ENCODE data around the gene HOXB3.

HOXB3 gene

GRCh38 chr17:48591255-48592056, 1.4 kb upstream of the HOXB3 start:
- TF ChIP-seq ZBTB26 (tag by site-specific recombination; optimal IDR thresholded peaks at IDR 0.05) (no peak), PRDM1 (tag by site-specific recombination; IDR thresholded peaks at IDR 0.05) (no peak), KLF1 (tag by site-specific recombination; IDR thresholded peaks at IDR 0.05) (no peak), ZIC2 (tag by site-specific recombination; IDR thresholded peaks at IDR 0.05) (no peak), ZFP3 (tag by site-specific recombination; IDR thresholded peaks at IDR 0.05; ENCODE audit: low read depth) (no peak), ZNF280C (tag by site-specific recombination; IDR thresholded peaks at IDR 0.05) (no peak), ZNF76 (tag by site-specific recombination; IDR thresholded peaks at IDR 0.05; ENCODE audit: borderline replicate concordance, low read depth) (no peak), ZBTB10 (tag by site-specific recombination; IDR thresholded peaks at IDR 0.05) (no peak), ZNF175 (tag by site-specific recombination; IDR thresholded peaks at IDR 0.05) (no peak), KLF10 (tag by site-specific recombination; IDR thresholded peaks at IDR 0.05) (no peak)
- peaks cover 44% of the 10 kb centered on the region for H3K4me1 ChIP-seq (ENCODE audit: control insufficient read depth, insufficient read depth, low read length)
- POLR2A ChIA-PET = interaction anchor here (1.0 kb wide), 1 partner anchor 13 kb away, joined by 5 read pairs; the partner anchor contains the start of gene HOXB6
- H3K27ac ChIP-seq (ENCODE audit: extremely low read depth, low read depth, low read length) = peak overlapping the region; percentile 92
- CTCF ChIA-PET = interaction anchor here (0.5 to 6.0 kb wide), 8 partner anchors 30 to 376 kb away, joined by 3 to 52 read pairs (median 11); no protein-coding TSS in a partner anchor
- peaks cover 5 to 37% of the 10 kb centered on the region in 2 experiments; a peak in 2 of 3 replicates for H3K36me3 ChIP-seq (ENCODE audit: control insufficient read depth in 2 of 2, insufficient read depth in 1 of 2, low read length in 2 of 2)
- H3K9me3 ChIP-seq (ENCODE audit: control insufficient read depth, insufficient read depth, low read depth, low read length) = no peaks in the 10 kb centered on the region
- H3K4me3 ChIP-seq (ENCODE audit: low read depth, low read length) = no peak overlapping the region

GRCh38 chr17:48590607-48591161, 643 bp upstream of the HOXB3 start:
- Histone ChIP-seq H3K27ac (ENCODE audit: extremely low read depth, low read depth, low read length) (peak overlapping the region; percentile 92), H3K4me3 (ENCODE audit: low read depth, low read length) (no peak overlapping the region), H3K36me3 (ENCODE audit: control insufficient read depth in 2 of 2, insufficient read depth in 1 of 2, low read length in 2 of 2) (peaks cover 4 to 33% of the 10 kb centered on the region in 2 experiments; a peak in 2 of 3 replicates), H3K9me3 (ENCODE audit: control insufficient read depth, insufficient read depth, low read depth, low read length) (no peaks in the 10 kb centered on the region), H3K4me1 (ENCODE audit: control insufficient read depth, insufficient read depth, low read length) (peaks cover 44% of the 10 kb centered on the region)
- ChIA-PET CTCF (interaction anchor here (0.6 to 6.0 kb wide), 4 partner anchors 31 to 549 kb away, joined by 3 to 52 read pairs (median 25); no protein-coding TSS in a partner anchor), POLR2A (interaction anchor here (0.6 kb wide), 2 partner anchors 10 to 542 kb away, joined by 3 read pairs; partner anchors contain the start of gene NFE2L1)
- peak; percentile 88 for TF ChIP-seq ZBTB48 (tag by site-specific recombination; IDR thresholded peaks at IDR 0.05)
- no peak for TF ChIP-seq ZNF473 (tag by site-specific recombination; IDR thresholded peaks at IDR 0.05)
- peak; percentile 2; the same call in 1 of the 2 replicates for TF ChIP-seq ZBTB17 (tag by site-specific recombination; IDR thresholded peaks at IDR 0.05)
- TF ChIP-seq SALL2 (tag by site-specific recombination; IDR thresholded peaks at IDR 0.05; ENCODE audit: borderline replicate concordance) = no peak
- TF ChIP-seq ZNF335 (tag by site-specific recombination; conservative IDR thresholded peaks at IDR 0.05) = peak; percentile 90
- TF ChIP-seq ZNF600 (tag by site-specific recombination; IDR thresholded peaks at IDR 0.05) = 0 out of 2 replicates have a peak, but pooled peaks have one; percentile 3
- TF ChIP-seq ZNF362 (tag by site-specific recombination; IDR thresholded peaks at IDR 0.05) = peak; percentile 93
- 0 out of 2 replicates have a peak, but pooled peaks have one; percentile 11 for TF ChIP-seq ZBTB7A (tag by site-specific recombination; IDR thresholded peaks at IDR 0.05; ENCODE audit: low read depth)
- no peak for TF ChIP-seq ZBTB49 (tag by site-specific recombination; IDR thresholded peaks at IDR 0.05; ENCODE audit: low read depth)

Measured in HEK293 (cell line).